ENCODE measurements around the gene DSCAM. TPM values are rescaled to one million over a fixed set of nuclear protein-coding genes. Genes with fewer than 3 reads are reported as not detected.

The DSCAM gene
- polyA plus RNA-seq, 3 donors, result not detected

- Histone ChIP-seq H4K20me1 (ENCODE audit: insufficient read depth, low read length) (no peaks in the 10 kb centered on the region), H3K79me2 (ENCODE audit: insufficient read depth, low read length) (no peaks in the 10 kb centered on the region), H3K36me3 (replicated peaks in 1 of 2; ENCODE audit: control insufficient read depth in 1 of 2, insufficient read depth in 2 of 2, low read length in 2 of 2) (no peaks in the 10 kb centered on the region), H3K27ac (ENCODE audit: low read depth in 1 of 2, low read length in 2 of 2) (no peak overlapping the region), H3K4me1 (ENCODE audit: control insufficient read depth in 1 of 2, insufficient read depth in 2 of 2, low read length in 2 of 2) (peaks cover 15 to 16% of the 10 kb centered on the region in 2 donors), H3K27me3 (ENCODE audit: control insufficient read depth in 2 of 2, insufficient read depth in 2 of 2, low read length in 2 of 2) (no peaks in the 10 kb centered on the region), H3K9ac (ENCODE audit: insufficient read depth, low read length, poor library complexity, severe bottlenecking) (no peak overlapping the region), H2AFZ (ENCODE audit: insufficient read depth, low read depth, low read length, poor library complexity, severe bottlenecking) (no peak overlapping the region), H3K4me3 (replicated peaks in 1 of 3; ENCODE audit: low read depth in 2 of 3, low read length in 3 of 3) (no peak overlapping the region), H3K4me2 (replicated peaks; ENCODE audit: extremely low read depth, low read length, poor library complexity, severe bottlenecking) (no peak overlapping the region), H3K9me3 (replicated peaks in 1 of 2; ENCODE audit: control insufficient read depth in 1 of 2, insufficient read depth in 1 of 2, low read length in 2 of 2) (peaks cover 0 to 3% of the 10 kb centered on the region in 2 donors)
- peaks cover 14% of the 10 kb centered on the region for H3K4me1 Mint-ChIP-seq
- H3K27me3 Mint-ChIP-seq (ENCODE audit: low read depth in 3 of 3), result peaks cover 0 to 7% (median 2%) of the 10 kb centered on the region in 3 donors
- intact Hi-C loops (cut with micrococcal nuclease), result no loop called here
- peaks cover 6 to 21% (median 18%) of the 10 kb centered on the region in 7 donors for H3K9me3 Mint-ChIP-seq
- peak overlapping the region in 1 of 7 donors; percentile 67 for H3K27ac Mint-ChIP-seq
- TF ChIP-seq, protein P1, sequence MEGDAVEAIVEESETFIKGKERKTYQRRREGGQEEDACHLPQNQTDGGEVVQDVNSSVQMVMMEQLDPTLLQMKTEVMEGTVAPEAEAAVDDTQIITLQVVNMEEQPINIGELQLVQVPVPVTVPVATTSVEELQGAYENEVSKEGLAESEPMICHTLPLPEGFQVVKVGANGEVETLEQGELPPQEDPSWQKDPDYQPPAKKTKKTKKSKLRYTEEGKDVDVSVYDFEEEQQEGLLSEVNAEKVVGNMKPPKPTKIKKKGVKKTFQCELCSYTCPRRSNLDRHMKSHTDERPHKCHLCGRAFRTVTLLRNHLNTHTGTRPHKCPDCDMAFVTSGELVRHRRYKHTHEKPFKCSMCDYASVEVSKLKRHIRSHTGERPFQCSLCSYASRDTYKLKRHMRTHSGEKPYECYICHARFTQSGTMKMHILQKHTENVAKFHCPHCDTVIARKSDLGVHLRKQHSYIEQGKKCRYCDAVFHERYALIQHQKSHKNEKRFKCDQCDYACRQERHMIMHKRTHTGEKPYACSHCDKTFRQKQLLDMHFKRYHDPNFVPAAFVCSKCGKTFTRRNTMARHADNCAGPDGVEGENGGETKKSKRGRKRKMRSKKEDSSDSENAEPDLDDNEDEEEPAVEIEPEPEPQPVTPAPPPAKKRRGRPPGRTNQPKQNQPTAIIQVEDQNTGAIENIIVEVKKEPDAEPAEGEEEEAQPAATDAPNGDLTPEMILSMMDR (IDR thresholded peaks at IDR 0.05), result no peak
- DNase-seq, result peak; percentile 10 to 68 (median 42)
- no peak overlapping the region for H3K4me3 Mint-ChIP-seq
- no CpG with 5 or more reads among the region's 2 CpGs for WGBS (ENCODE audit: insufficient coverage)
- no peaks in the 10 kb centered on the region for H3K36me3 Mint-ChIP-seq
Measured at GRCh38 chr21:40546647-40547046, 300.3 kb downstream of the DSCAM start.

DNA sequence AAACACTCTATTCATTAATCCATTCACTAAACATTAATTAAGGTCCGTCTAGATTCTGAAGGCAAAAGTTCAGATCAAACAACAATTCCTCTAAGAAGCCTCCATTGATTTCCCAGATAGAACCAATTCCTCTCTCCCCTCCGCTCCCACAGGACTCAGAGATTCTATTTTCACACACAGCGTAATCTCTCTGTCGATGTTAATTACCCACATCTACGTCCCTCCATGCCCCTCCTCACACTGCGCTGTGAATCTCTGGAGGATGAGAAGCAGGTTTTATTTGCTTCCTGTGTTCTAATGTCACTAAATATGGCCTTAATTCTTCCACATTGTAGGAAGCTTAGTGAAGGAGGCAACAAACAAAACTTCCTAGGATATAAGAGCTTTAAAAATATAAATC lies 306.7 kb downstream of the DSCAM start:
- H3K4me1 ChIP-seq (ENCODE audit: control insufficient read depth in 1 of 2, insufficient read depth in 2 of 2, low read length in 2 of 2), result no peaks in the 10 kb centered on the region
- no peak overlapping the region for H3K27ac Mint-ChIP-seq
- H3K27me3 ChIP-seq (ENCODE audit: control insufficient read depth in 2 of 2, insufficient read depth in 2 of 2, low read length in 2 of 2), result no peaks in the 10 kb centered on the region
- H3K9me3 ChIP-seq (replicated peaks in 1 of 2; ENCODE audit: control insufficient read depth in 1 of 2, insufficient read depth in 1 of 2, low read length in 2 of 2), result peaks cover 0 to 6% of the 10 kb centered on the region in 2 donors
- TF ChIP-seq, protein P1 (IDR thresholded peaks at IDR 0.05), result no peak
- intact Hi-C loops (cut with micrococcal nuclease), result no loop called here
- no peak overlapping the region for H3K9ac ChIP-seq (ENCODE audit: insufficient read depth, low read length, poor library complexity, severe bottlenecking)
- no peaks in the 10 kb centered on the region for H4K20me1 ChIP-seq (ENCODE audit: insufficient read depth, low read length)
- H3K36me3 ChIP-seq (replicated peaks in 1 of 2; ENCODE audit: control insufficient read depth in 1 of 2, insufficient read depth in 2 of 2, low read length in 2 of 2), result no peaks in the 10 kb centered on the region
- no peak for DNase-seq
- no peaks in the 10 kb centered on the region for H3K36me3 Mint-ChIP-seq
- H3K4me2 ChIP-seq (replicated peaks; ENCODE audit: extremely low read depth, low read length, poor library complexity, severe bottlenecking), result no peak overlapping the region
- H3K79me2 ChIP-seq (ENCODE audit: insufficient read depth, low read length), result no peaks in the 10 kb centered on the region
- no peak overlapping the region for H2AFZ ChIP-seq (ENCODE audit: insufficient read depth, low read depth, low read length, poor library complexity, severe bottlenecking)
- no peak overlapping the region for H3K27ac ChIP-seq (ENCODE audit: low read depth in 1 of 2, low read length in 2 of 2)
- no peak overlapping the region for H3K4me3 ChIP-seq (replicated peaks in 1 of 3; ENCODE audit: low read depth in 2 of 3, low read length in 3 of 3)
- H3K4me1 Mint-ChIP-seq, result no peaks in the 10 kb centered on the region
- peaks cover 2 to 3% (median 3%) of the 10 kb centered on the region in 3 donors for H3K27me3 Mint-ChIP-seq (ENCODE audit: low read depth in 3 of 3)
- WGBS (ENCODE audit: insufficient coverage), result 100% methylated on average over 1 of the region's 6 CpGs
- H3K4me3 Mint-ChIP-seq, result no peak overlapping the region
- H3K9me3 Mint-ChIP-seq, result peaks cover 3 to 29% (median 10%) of the 10 kb centered on the region in 7 donors
